Thyroid gland (tissue), 4 donors: ENCODE measurements around the gene EFNA5. TPM values are rescaled to one million over a fixed set of nuclear protein-coding genes. Genes with fewer than 3 reads are reported as not detected.

Source experiments
- DNase-seq, 2 donors: peaks; one replicate each; pipeline ENCODE4 v3.0.0-alpha.2; 2019
- H3K27ac ChIP-seq, 3 donors: fragments of 200-600 bp; sonication (generic); 1 replicate in 2 of 3; 2 replicates in 1 of 3; pipeline ENCODE4 v1.5.1; 2016 to 2019; ENCODE audit warnings: mild to moderate bottlenecking in 1 of 3, moderate library complexity in 1 of 3
- H3K27me3 ChIP-seq: fragments of 200-600 bp; sonication (generic); one replicate; pipeline ENCODE4 v1.5.1; 2019
- H3K36me3 ChIP-seq, 2 donors: fragments of 200-600 bp; sonication (generic); one replicate each; pipeline ENCODE4 v1.5.1; 2016 to 2019
- H3K4me1 ChIP-seq, 2 donors: fragments of 200-600 bp; sonication (generic); one replicate each; pipeline ENCODE4 v1.5.1; 2017 to 2019
- H3K4me3 ChIP-seq, 3 donors: fragments of 200-600 bp; sonication (generic); replicated peaks in 1 of 3; 1 replicate in 2 of 3; 2 replicates in 1 of 3; pipeline ENCODE4 v1.5.1; 2016; ENCODE audit warnings: mild to moderate bottlenecking in 1 of 3
- H3K9me3 ChIP-seq: fragments of 200-600 bp; sonication (generic); one replicate; pipeline ENCODE4 v1.5.1; 2017
- POLR2A ChIP-seq, 2 donors: fragments of 450-650 bp; IDR thresholded peaks; one replicate each; pipeline ENCODE4 v1.6.1; 2017; ENCODE audit warnings: antibody characterized with exemption in 2 of 2, mild to moderate bottlenecking in 2 of 2, moderate library complexity in 1 of 2
- WGBS, 2 donors: methylation state at CpG; one replicate each; pipeline ENCODE4 v1.1.5; 2017; 5-methylcytosine and 5-hydroxymethylcytosine counted together
- intact Hi-C: fragments of 100-400 bp; cut with DNase I; formaldehyde crosslinking; loops from one replicate; pipeline ENCODE4 v1.15.1; 2023
- total RNA-seq, 4 donors: library from RNA; depleted of rRNA; stranded (reverse); fragments of >200 nt; gene quantifications; one replicate each; pipeline ENCODE4 v1.2.3, GENCODE V29; 2016
- TF ChIP-seq, protein P1 (sequence below), 6 experiments: fragments of 200-600 bp in 3 of 6; fragments of 450-650 bp in 3 of 6; sonication (generic) in 3 of 6; IDR thresholded peaks; one replicate each; pipeline ENCODE4 v1.5.1; 2016 to 2019; ENCODE audit warnings: antibody characterized with exemption in 6 of 6, mild to moderate bottlenecking in 2 of 6, inconsistent platforms in 1 of 6, moderate library complexity in 1 of 6

Gene EFNA5
- total RNA-seq, 4 donors from 2014 or later = 5.7 to 17.2 (median 6.4) TPM

GRCh38 chr5:107470295-107470582 is 200.5 kb downstream of the EFNA5 start:
- no peaks in the 10 kb centered on the region for H3K9me3 ChIP-seq
- DNase-seq = no peak
- WGBS, 2 donors = 72 to 81% methylated on average over 1 of the region's 1 CpG
- no peaks in the 10 kb centered on the region for H3K27me3 ChIP-seq
- no peak overlapping the region for H3K4me3 ChIP-seq
- TF ChIP-seq, protein P1, sequence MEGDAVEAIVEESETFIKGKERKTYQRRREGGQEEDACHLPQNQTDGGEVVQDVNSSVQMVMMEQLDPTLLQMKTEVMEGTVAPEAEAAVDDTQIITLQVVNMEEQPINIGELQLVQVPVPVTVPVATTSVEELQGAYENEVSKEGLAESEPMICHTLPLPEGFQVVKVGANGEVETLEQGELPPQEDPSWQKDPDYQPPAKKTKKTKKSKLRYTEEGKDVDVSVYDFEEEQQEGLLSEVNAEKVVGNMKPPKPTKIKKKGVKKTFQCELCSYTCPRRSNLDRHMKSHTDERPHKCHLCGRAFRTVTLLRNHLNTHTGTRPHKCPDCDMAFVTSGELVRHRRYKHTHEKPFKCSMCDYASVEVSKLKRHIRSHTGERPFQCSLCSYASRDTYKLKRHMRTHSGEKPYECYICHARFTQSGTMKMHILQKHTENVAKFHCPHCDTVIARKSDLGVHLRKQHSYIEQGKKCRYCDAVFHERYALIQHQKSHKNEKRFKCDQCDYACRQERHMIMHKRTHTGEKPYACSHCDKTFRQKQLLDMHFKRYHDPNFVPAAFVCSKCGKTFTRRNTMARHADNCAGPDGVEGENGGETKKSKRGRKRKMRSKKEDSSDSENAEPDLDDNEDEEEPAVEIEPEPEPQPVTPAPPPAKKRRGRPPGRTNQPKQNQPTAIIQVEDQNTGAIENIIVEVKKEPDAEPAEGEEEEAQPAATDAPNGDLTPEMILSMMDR (IDR thresholded peaks at IDR 0.05) = no peak
- TF ChIP-seq POLR2A (IDR thresholded peaks at IDR 0.05) = no peak
- no peak overlapping the region for H3K27ac ChIP-seq
- intact Hi-C loops = no loop called here
- H3K36me3 ChIP-seq = no peaks in the 10 kb centered on the region
- peaks cover 0 to 6% of the 10 kb centered on the region in 2 donors for H3K4me1 ChIP-seq

DNA sequence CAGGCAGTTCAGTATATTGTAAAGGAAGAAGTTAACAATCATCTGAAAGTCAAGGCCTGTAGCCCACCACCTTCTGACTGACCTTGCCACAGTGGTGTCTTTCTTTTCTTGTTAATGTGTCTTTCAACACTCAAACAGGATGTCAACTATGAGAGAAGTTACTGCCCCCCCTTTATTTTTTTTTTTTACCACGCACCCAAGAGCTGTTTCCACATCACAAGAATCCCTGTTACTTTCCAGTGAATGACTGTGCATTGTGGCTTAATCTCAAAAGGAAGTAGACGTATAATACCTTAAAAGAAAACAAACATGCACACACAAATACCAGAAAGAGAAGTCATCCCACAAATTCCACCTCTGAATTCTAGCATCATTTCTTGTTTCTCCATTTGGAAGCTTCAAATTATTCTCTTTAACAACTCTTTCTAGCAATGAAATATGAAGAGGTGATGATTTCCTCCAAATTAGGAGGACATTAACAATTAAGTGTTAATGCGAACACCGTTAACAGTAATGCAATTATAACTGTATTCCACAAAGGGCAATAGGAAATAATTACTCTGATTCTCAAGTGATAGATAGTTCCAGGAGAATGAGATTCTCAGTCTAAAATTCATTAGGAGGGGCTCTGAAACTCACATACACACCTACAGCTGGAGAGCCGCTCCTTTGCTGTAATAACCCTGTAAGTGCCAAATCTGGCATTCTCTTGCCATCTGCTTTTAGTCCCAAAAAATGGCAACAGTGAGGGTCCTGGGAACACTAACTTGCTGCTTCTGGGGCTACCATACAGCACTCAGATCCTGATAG is 201.0 kb downstream of the EFNA5 start:
- H3K4me1 ChIP-seq = peaks cover 0 to 6% of the 10 kb centered on the region in 2 donors
- no peaks in the 10 kb centered on the region for H3K9me3 ChIP-seq
- no peaks in the 10 kb centered on the region for H3K36me3 ChIP-seq
- H3K4me3 ChIP-seq = no peak overlapping the region
- TF ChIP-seq, protein P1 (IDR thresholded peaks at IDR 0.05) = no peak
- TF ChIP-seq POLR2A (IDR thresholded peaks at IDR 0.05) = no peak
- no peaks in the 10 kb centered on the region for H3K27me3 ChIP-seq
- intact Hi-C loops = no loop called here
- WGBS, 2 donors = 78 to 85% methylated on average over 5 of the region's 5 CpGs
- no peak overlapping the region for H3K27ac ChIP-seq
- DNase-seq = no peak

- H3K27ac ChIP-seq = no peak overlapping the region
- no peaks in the 10 kb centered on the region for H3K9me3 ChIP-seq
- no peak for DNase-seq
- H3K4me1 ChIP-seq = peaks cover 0 to 6% of the 10 kb centered on the region in 2 donors
- H3K36me3 ChIP-seq = no peaks in the 10 kb centered on the region
- intact Hi-C loops = no loop called here
- WGBS, 2 donors = 89 to 97% methylated on average over 2 of the region's 2 CpGs
- no peak for TF ChIP-seq POLR2A (IDR thresholded peaks at IDR 0.05)
- TF ChIP-seq, protein P1 (IDR thresholded peaks at IDR 0.05) = no peak
- H3K27me3 ChIP-seq = no peaks in the 10 kb centered on the region
- no peak overlapping the region for H3K4me3 ChIP-seq
Observed at GRCh38 chr5:107469064-107469463, 201.7 kb downstream of the EFNA5 start.

GRCh38 chr5:107468276-107468675 is 202.5 kb downstream of the EFNA5 start:
- H3K27me3 ChIP-seq = no peaks in the 10 kb centered on the region
- no peaks in the 10 kb centered on the region for H3K9me3 ChIP-seq
- WGBS, 2 donors = 29 to 35% methylated on average over 1 of the region's 1 CpG
- H3K27ac ChIP-seq = peak overlapping the region in 1 of 3 donors; percentile 7
- no peak overlapping the region for H3K4me3 ChIP-seq
- H3K36me3 ChIP-seq = no peaks in the 10 kb centered on the region
- H3K4me1 ChIP-seq = peaks cover 0 to 6% of the 10 kb centered on the region in 2 donors
- no peak for DNase-seq
- intact Hi-C loops = no loop called here
- TF ChIP-seq, protein P1 (IDR thresholded peaks at IDR 0.05) = no peak
- no peak for TF ChIP-seq POLR2A (IDR thresholded peaks at IDR 0.05)

DNA sequence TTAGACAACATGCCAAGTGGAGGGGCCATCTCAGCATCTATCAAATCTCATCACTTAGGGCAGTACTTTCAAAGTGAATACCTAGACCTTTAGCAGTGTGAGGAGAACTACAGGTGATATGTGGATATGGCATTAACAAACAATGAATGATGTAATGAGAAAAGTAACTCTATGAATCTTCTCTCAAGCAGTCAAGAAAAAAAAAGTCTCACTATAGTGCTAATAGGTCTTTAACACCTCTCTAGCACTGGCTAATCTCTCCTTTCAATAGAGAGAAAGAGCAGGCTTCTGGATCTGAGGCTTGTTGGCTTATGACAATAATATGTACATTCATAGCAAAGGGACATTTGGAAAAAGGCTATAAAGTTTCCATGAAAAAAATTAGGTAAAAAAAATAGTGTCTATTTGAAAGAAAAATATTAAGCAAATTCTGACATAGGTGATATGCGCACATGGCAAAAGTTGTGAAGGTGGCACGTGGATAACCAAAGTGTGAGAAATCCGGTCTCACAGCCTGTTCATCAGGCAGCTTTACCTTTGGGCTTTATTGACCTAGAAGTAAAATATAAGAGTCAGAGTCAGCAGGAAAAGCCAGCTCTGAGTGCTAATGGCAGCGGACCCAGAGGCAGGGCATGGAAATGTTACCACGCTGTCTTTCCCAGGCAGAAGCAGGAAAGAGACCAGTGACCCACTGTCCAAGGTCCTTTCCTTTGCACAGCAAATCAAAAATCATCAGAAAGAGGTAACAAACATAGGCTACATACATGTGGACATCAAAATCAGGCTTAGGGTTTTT is 203.4 kb downstream of the EFNA5 start:
- H3K36me3 ChIP-seq = no peaks in the 10 kb centered on the region
- TF ChIP-seq POLR2A (IDR thresholded peaks at IDR 0.05) = no peak
- TF ChIP-seq, protein P1 (IDR thresholded peaks at IDR 0.05) = no peak
- H3K27ac ChIP-seq = no peak overlapping the region
- intact Hi-C loops = no loop called here
- no peaks in the 10 kb centered on the region for H3K9me3 ChIP-seq
- 89 to 93% methylated on average over 5 of the region's 5 CpGs for WGBS, 2 donors
- no peak overlapping the region for H3K4me3 ChIP-seq
- peaks cover 0 to 6% of the 10 kb centered on the region in 2 donors for H3K4me1 ChIP-seq
- H3K27me3 ChIP-seq = no peaks in the 10 kb centered on the region
- DNase-seq = no peak
